ENCODE measurements around the gene MBNL2. TPM values are rescaled to one million over a fixed set of nuclear protein-coding genes. Genes with fewer than 3 reads are reported as not detected.

Gene MBNL2
- total RNA-seq, 2 experiments from 2014 or later = 2.7 to 7.4 TPM

DNA sequence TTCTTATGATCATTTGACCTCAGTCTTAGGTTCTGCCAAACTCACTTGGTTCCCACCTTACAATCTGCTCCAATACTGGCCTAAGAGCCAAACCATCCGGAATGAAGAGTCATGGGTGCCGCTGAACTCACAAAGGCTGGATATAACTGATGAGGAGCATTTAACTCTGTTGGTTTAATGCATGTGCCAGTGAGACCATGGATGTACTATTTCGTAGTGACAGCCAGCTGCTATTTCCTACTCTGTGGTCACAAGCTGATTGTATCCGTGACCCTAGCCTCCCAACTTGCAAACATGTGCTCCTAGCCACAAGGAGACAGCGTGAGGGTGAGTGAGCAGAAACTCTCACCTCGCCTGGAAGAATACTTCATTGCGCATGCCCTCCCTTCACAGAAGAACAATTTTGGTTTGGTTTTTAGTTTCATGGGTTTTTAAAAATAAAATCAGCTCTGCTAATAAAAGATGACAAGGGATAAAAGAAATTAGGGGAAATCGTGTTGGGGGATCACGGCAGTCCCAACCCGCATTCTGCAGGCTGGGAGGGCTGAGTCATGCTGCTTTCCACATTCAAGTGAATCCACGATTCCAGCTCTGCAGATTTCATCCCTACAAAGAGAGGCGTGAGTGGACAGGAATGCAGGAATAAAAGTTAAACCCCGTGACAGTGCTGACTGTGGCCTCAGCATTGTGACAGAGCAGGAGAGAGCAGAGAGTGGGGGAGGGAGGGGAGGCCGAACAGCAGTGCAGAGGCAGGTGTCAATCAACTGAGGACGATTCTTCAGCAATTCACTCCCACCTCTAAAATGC lies 145.1 kb downstream of the MBNL2 start:
- Histone ChIP-seq H3K4me3 (ENCODE audit: low read depth, low read length, poor library complexity, severe bottlenecking) (no peak overlapping the region), H3K9me3 (ENCODE audit: low read length) (no peaks in the 10 kb centered on the region), H4K20me1 (ENCODE audit: insufficient read depth, low read length) (no peaks in the 10 kb centered on the region), H3K4me1 (ENCODE audit: insufficient read depth, low read length, poor library complexity, severe bottlenecking) (no peaks in the 10 kb centered on the region), H2AFZ (ENCODE audit: low read length) (no peak overlapping the region), H3K79me2 (ENCODE audit: insufficient read depth, low read depth, low read length) (no peaks in the 10 kb centered on the region), H3K27ac (ENCODE audit: low read depth, low read length, poor library complexity, severe bottlenecking) (no peak overlapping the region), H3K9me2 (ENCODE audit: insufficient read depth, low read length) (no peaks in the 10 kb centered on the region), H3K36me3 (ENCODE audit: insufficient read depth, low read length) (no peaks in the 10 kb centered on the region), H3K4me2 (ENCODE audit: low read length) (no peak overlapping the region)
- no peak for TF ChIP-seq EZH2phosphoT487 (IDR thresholded peaks at IDR 0.05; ENCODE audit: borderline replicate concordance, low read depth, low read length)
- TF ChIP-seq, protein P1, sequence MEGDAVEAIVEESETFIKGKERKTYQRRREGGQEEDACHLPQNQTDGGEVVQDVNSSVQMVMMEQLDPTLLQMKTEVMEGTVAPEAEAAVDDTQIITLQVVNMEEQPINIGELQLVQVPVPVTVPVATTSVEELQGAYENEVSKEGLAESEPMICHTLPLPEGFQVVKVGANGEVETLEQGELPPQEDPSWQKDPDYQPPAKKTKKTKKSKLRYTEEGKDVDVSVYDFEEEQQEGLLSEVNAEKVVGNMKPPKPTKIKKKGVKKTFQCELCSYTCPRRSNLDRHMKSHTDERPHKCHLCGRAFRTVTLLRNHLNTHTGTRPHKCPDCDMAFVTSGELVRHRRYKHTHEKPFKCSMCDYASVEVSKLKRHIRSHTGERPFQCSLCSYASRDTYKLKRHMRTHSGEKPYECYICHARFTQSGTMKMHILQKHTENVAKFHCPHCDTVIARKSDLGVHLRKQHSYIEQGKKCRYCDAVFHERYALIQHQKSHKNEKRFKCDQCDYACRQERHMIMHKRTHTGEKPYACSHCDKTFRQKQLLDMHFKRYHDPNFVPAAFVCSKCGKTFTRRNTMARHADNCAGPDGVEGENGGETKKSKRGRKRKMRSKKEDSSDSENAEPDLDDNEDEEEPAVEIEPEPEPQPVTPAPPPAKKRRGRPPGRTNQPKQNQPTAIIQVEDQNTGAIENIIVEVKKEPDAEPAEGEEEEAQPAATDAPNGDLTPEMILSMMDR (conservative IDR thresholded peaks at IDR 0.05; ENCODE audit: low read length) = no peak
- no peak for DNase-seq (ENCODE audit: low spot score)
- BruUV-seq (replicated peaks) = no TSS peak
- intact Hi-C loops (cut with micrococcal nuclease; ENCODE audit: unreplicated experiment) = no loop called here
- POLR2A ChIA-PET = no interaction called here
- CTCF ChIA-PET (ENCODE audit: unreplicated experiment) = no interaction called here

GRCh38 chr13:97369261-97369893 lies 147.2 kb downstream of the MBNL2 start:
- ChIA-PET CTCF (ENCODE audit: unreplicated experiment) (no interaction called here), POLR2A (interaction anchor here (0.6 kb wide), 2 partner anchors 200 to 560 kb away, joined by 3 to 4 read pairs; no protein-coding TSS in a partner anchor)
- Histone ChIP-seq H3K36me3 (ENCODE audit: insufficient read depth, low read length) (no peaks in the 10 kb centered on the region), H3K4me3 (ENCODE audit: low read depth, low read length, poor library complexity, severe bottlenecking) (no peak overlapping the region), H3K4me1 (ENCODE audit: insufficient read depth, low read length, poor library complexity, severe bottlenecking) (no peaks in the 10 kb centered on the region), H3K9me2 (ENCODE audit: insufficient read depth, low read length) (no peaks in the 10 kb centered on the region), H3K9me3 (ENCODE audit: low read length) (no peaks in the 10 kb centered on the region), H3K79me2 (ENCODE audit: insufficient read depth, low read depth, low read length) (no peaks in the 10 kb centered on the region), H2AFZ (ENCODE audit: low read length) (no peak overlapping the region), H4K20me1 (ENCODE audit: insufficient read depth, low read length) (no peaks in the 10 kb centered on the region), H3K27ac (ENCODE audit: low read depth, low read length, poor library complexity, severe bottlenecking) (no peak overlapping the region), H3K4me2 (ENCODE audit: low read length) (no peak overlapping the region)
- TF ChIP-seq, protein P1 (conservative IDR thresholded peaks at IDR 0.05; ENCODE audit: low read length) = no peak
- TF ChIP-seq EZH2phosphoT487 (IDR thresholded peaks at IDR 0.05; ENCODE audit: borderline replicate concordance, low read depth, low read length) = no peak
- intact Hi-C loops (cut with micrococcal nuclease; ENCODE audit: unreplicated experiment) = no loop called here
- no peak for DNase-seq (ENCODE audit: low spot score)
- no TSS peak for BruUV-seq (replicated peaks)

Data from OCI-LY7 (cell line).